Body of pancreas (tissue), 4 donors: ENCODE data around the gene GSTP1. TPM values are rescaled to one million over a fixed set of nuclear protein-coding genes. Genes with fewer than 3 reads are reported as not detected.
"Not testable (repeated sequence)": the region's sequence is repeated elsewhere in the genome, so short reads cannot be mapped to it uniquely, and the experiment has no call there.

Source experiments
- ATAC-seq: fragments of 150-250 bp; one replicate; pipeline ENCODE4 v1.9.1; 2016
- DNase-seq, 4 donors: peaks; one replicate each; pipeline ENCODE4 v3.0.0-alpha.2; 2019
- H3K27ac ChIP-seq, 4 donors: fragments of 200-600 bp; sonication (generic); 1 replicate in 3 of 4; 2 replicates in 1 of 4; pipeline versions ENCODE4 v1.5.1 to v1.6.1; 2016 to 2019; ENCODE audit warnings: mild to moderate bottlenecking in 1 of 4, mixed read lengths in 1 of 4, moderate library complexity in 1 of 4
- H3K27me3 ChIP-seq, 2 donors: fragments of 200-600 bp; sonication (generic); one replicate each; pipeline ENCODE4 v1.6.0; 2016; ENCODE audit warnings: mild to moderate bottlenecking in 1 of 2
- H3K36me3 ChIP-seq, 2 donors: fragments of 200-600 bp; sonication (generic); replicated peaks in 1 of 2; 2 replicates each; pipeline ENCODE4 v1.5.1; 2016; ENCODE audit warnings: low read depth in 2 of 2; ENCODE audit not compliant: insufficient read depth in 1 of 2
- H3K4me1 ChIP-seq: fragments of 200-600 bp; sonication (generic); one replicate; pipeline ENCODE4 v1.6.0; 2016
- H3K4me3 ChIP-seq, 2 donors: fragments of 200-600 bp; sonication (generic); 1 replicate in 1 of 2; 2 replicates in 1 of 2; pipeline ENCODE4 v1.5.1; 2016 to 2019
- H3K9me3 ChIP-seq, 3 donors: fragments of 200-600 bp; sonication (generic); 1 replicate in 2 of 3; 2 replicates in 1 of 3; pipeline ENCODE4 v1.5.1; 2016
- POLR2A ChIP-seq, 3 donors: fragments of 450-650 bp; IDR thresholded peaks; one replicate each; pipeline ENCODE4 v1.6.1; 2016; ENCODE audit warnings: antibody characterized with exemption in 3 of 3, mild to moderate bottlenecking in 2 of 3
- WGBS, 2 donors: methylation state at CpG; one replicate each; pipeline ENCODE4 v1.1.5; 2017; 5-methylcytosine and 5-hydroxymethylcytosine counted together
- intact Hi-C: fragments of 100-400 bp; cut with DNase I; formaldehyde crosslinking; loops from one replicate; pipeline ENCODE4 v1.15.1; 2023
- total RNA-seq, 2 donors: library from RNA; depleted of rRNA; stranded (reverse); fragments of >200 nt; gene quantifications; one replicate each; pipeline ENCODE4 v1.1.0, GENCODE V29; 2016
- TF ChIP-seq, protein P1 (sequence below), 7 experiments: fragments of 450-650 bp in 4 of 7; fragments of 200-600 bp in 3 of 7; sonication (generic) in 3 of 7; IDR thresholded peaks; one replicate each; pipeline ENCODE4 v1.5.1; 2016 to 2019; ENCODE audit warnings: antibody characterized with exemption in 7 of 7

The GSTP1 gene
- total RNA-seq, 2 donors from 2014 or later, result 359 to 454 TPM

DNA sequence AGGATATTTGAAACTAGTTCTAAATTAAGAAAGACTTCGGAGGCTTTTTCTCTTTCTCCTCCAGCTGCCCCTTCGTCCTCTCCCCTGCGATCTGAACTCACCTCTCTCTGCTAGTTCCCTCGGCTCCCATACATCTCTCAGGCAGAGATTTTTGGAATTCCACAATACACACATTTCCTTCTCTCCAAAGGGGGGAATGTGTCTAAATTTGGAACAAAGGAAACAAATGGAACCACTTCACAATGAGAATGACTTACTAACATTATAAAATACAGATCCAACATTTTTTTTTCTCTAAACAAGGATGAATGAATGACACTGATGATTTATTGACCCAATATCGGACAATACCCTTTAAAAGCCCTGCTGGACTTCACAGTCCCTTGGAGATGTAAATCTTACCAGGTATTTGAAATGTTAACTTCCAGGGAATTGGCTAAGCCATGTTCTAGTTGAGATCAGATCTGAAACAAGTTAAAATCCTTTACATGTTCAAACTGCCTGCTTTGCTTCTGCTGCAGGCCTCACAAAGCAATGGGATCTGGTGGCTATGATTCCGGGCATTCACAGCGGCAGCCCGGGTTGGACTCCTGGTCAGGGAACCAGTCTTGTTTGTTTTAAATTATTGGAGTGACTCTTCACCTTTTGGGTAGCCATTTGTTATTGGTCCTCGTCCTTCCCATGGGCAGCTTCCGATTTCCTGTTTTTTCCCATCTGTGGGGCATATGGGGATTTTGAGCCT lies 20.5 kb upstream of the GSTP1 start:
- DNase-seq (no peak), ATAC-seq (peak; percentile 16)
- H3K9me3 ChIP-seq, result no peaks in the 10 kb centered on the region
- WGBS, 2 donors, result 72 to 84% methylated on average over 10 of the region's 10 CpGs
- H3K27ac ChIP-seq, result no peak overlapping the region
- H3K4me3 ChIP-seq, result no peak overlapping the region
- H3K36me3 ChIP-seq, result no peaks in the 10 kb centered on the region
- no peaks in the 10 kb centered on the region for H3K27me3 ChIP-seq
- peaks cover 14% of the 10 kb centered on the region for H3K4me1 ChIP-seq
- TF ChIP-seq, protein P1, sequence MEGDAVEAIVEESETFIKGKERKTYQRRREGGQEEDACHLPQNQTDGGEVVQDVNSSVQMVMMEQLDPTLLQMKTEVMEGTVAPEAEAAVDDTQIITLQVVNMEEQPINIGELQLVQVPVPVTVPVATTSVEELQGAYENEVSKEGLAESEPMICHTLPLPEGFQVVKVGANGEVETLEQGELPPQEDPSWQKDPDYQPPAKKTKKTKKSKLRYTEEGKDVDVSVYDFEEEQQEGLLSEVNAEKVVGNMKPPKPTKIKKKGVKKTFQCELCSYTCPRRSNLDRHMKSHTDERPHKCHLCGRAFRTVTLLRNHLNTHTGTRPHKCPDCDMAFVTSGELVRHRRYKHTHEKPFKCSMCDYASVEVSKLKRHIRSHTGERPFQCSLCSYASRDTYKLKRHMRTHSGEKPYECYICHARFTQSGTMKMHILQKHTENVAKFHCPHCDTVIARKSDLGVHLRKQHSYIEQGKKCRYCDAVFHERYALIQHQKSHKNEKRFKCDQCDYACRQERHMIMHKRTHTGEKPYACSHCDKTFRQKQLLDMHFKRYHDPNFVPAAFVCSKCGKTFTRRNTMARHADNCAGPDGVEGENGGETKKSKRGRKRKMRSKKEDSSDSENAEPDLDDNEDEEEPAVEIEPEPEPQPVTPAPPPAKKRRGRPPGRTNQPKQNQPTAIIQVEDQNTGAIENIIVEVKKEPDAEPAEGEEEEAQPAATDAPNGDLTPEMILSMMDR (IDR thresholded peaks at IDR 0.05), result no peak
- no peak for TF ChIP-seq POLR2A (IDR thresholded peaks at IDR 0.05)
- intact Hi-C loops, result no loop called here

DNA sequence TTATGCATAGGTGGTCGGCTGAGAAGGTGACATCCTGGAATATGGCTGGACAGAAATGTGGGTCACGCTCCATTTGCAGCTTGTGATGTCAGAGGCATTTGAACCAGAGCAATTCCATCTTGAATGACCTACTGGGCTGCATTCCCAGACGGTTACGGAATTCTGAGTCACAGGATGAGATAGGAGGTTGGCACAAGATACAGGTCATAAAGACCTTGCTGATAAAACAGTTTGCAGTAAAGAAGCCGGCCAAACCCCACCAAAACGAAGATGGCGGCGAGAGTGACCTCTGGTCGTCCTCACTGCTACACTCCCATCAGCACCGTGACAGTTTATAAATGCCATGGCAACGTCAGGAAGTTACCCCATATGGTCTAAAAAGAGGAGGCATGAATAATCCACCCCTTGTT lies 19.9 kb upstream of the GSTP1 start:
- ATAC-seq, result peak; percentile 79

DNA sequence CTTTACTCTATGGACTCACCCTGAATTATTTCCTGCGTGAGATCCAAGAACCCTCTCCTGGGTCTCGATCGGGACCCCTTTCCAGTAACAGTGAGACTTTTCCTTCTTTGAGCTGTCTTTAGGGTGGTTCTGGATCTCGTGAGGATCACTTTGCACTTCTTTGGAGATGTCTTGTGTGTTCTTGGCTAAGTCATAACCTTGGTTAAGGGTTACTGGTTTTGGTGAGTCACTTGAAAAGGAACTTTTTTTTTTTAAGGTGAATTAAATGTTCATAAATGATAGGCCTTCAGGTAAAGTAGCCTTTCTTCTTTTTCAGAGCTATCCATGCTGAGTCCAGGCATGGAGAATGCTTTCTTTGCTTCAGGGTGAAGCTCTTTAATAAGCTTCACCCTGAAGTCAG lies 19.4 kb upstream of the GSTP1 start:
- DNase-seq, result no peak
- intact Hi-C loops, result no loop called here
- H3K27ac ChIP-seq, result no peak overlapping the region
- no peaks in the 10 kb centered on the region for H3K9me3 ChIP-seq
- no peak for ATAC-seq
- H3K27me3 ChIP-seq, result no peaks in the 10 kb centered on the region
- no peak overlapping the region for H3K4me3 ChIP-seq
- no peaks in the 10 kb centered on the region for H3K36me3 ChIP-seq
- peaks cover 14% of the 10 kb centered on the region for H3K4me1 ChIP-seq
- 90 to 93% methylated on average over 4 of the region's 4 CpGs for WGBS, 2 donors
- TF ChIP-seq POLR2A (IDR thresholded peaks at IDR 0.05), result no peak
- TF ChIP-seq, protein P1 (IDR thresholded peaks at IDR 0.05), result no peak

More for the DNA sequence above, 19.9 kb upstream of the GSTP1 start:
- H3K4me3 ChIP-seq, H3K36me3 ChIP-seq, intact Hi-C loops, H3K27me3 ChIP-seq, H3K27ac ChIP-seq, H3K9me3 ChIP-seq: not testable (repeated sequence)
- peak; percentile 61 to 74 (median 67) for DNase-seq
- 33 to 46% methylated on average over 11 of the region's 11 CpGs for WGBS, 2 donors
- peaks cover 14% of the 10 kb centered on the region for H3K4me1 ChIP-seq

DNA sequence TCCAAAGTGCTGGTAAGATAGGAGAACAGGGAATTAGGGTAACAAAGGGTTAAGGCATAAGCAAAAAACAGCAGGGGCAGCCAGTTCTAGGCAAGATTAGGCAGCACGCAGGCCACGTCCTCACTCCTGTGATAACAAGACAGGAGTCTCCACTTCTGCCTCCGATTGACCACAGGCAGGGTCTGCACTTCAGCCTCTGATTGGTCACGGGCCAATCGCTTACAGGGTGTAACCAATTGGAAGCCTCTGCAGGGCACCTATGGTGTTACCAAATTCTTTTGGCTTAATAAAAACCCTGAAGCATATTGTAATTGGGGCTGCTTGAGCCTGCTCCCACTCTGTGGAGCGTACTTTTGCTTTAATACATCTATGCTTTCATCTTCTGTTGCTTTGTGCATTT lies 12.2 kb upstream of the GSTP1 start:
- H3K4me3 ChIP-seq, result no peak overlapping the region
- intact Hi-C loops, result no loop called here
- peaks cover 5% of the 10 kb centered on the region for H3K4me1 ChIP-seq
- no peaks in the 10 kb centered on the region for H3K27me3 ChIP-seq
- no peak for TF ChIP-seq POLR2A (IDR thresholded peaks at IDR 0.05)
- TF ChIP-seq, protein P1 (IDR thresholded peaks at IDR 0.05), result no peak
- H3K36me3 ChIP-seq, result no peaks in the 10 kb centered on the region
- no peaks in the 10 kb centered on the region for H3K9me3 ChIP-seq
- ATAC-seq (no peak), DNase-seq (no peak)
- 70 to 83% methylated on average over 6 of the region's 6 CpGs for WGBS, 2 donors
- no peak overlapping the region for H3K27ac ChIP-seq

DNA sequence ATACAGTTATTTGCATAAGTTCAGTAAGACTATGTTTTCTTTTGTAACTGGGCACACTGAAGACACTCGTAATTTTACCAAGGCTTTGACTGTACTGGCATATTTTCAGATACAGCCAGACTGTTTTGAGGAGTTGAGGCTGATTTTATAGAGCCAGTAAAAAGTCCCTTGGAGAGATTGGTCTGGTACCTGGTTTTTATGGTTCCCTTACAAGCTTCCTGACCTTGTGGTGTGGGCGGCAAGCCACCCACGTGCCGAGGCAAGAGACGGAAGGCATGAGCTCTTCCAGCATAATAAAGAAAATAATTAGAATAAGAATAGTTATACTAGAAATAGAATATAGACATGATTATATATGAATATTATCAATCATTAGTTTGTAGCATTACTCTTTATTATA lies 11.3 kb upstream of the GSTP1 start:
- no peak overlapping the region for H3K27ac ChIP-seq
- DNase-seq, result no peak
- TF ChIP-seq, protein P1 (IDR thresholded peaks at IDR 0.05), result no peak
- TF ChIP-seq POLR2A (IDR thresholded peaks at IDR 0.05), result no peak
- intact Hi-C loops, result no loop called here
- H3K4me1 ChIP-seq, result peaks cover 5% of the 10 kb centered on the region
- no peak for ATAC-seq
- no peaks in the 10 kb centered on the region for H3K27me3 ChIP-seq
- no peaks in the 10 kb centered on the region for H3K9me3 ChIP-seq
- H3K4me3 ChIP-seq, result no peak overlapping the region
- H3K36me3 ChIP-seq, result no peaks in the 10 kb centered on the region
- WGBS, 2 donors, result 9 to 11% methylated on average over 5 of the region's 5 CpGs
